Measurements from ENCODE around the gene PSIP1. TPM values are rescaled to one million over a fixed set of nuclear protein-coding genes. Genes with fewer than 3 reads are reported as not detected.

PSIP1 gene
- total and polyA plus RNA-seq, 9 of the 15 experiments (the other 6 are each of a cell fraction or from before 2014, with no cell fraction given): 18.8 to 119 (median 59.9) TPM

- TF ChIP-seq MGA (IDR thresholded peaks at IDR 0.05) (no peak), TRIM28 (IDR thresholded peaks at IDR 0.05) (no peak), HNRNPUL1 (IDR thresholded peaks at IDR 0.05; ENCODE audit: low read length) (no peak), ATF4 (CRISPR knock-in tag; IDR thresholded peaks at IDR 0.05) (no peak)
Observed at GRCh38 chr9:15522130-15522755, 11.5 kb upstream of the PSIP1 start (continued).

Measured in K562 (cell line).